ENCODE results near the gene ALG12.

DNA sequence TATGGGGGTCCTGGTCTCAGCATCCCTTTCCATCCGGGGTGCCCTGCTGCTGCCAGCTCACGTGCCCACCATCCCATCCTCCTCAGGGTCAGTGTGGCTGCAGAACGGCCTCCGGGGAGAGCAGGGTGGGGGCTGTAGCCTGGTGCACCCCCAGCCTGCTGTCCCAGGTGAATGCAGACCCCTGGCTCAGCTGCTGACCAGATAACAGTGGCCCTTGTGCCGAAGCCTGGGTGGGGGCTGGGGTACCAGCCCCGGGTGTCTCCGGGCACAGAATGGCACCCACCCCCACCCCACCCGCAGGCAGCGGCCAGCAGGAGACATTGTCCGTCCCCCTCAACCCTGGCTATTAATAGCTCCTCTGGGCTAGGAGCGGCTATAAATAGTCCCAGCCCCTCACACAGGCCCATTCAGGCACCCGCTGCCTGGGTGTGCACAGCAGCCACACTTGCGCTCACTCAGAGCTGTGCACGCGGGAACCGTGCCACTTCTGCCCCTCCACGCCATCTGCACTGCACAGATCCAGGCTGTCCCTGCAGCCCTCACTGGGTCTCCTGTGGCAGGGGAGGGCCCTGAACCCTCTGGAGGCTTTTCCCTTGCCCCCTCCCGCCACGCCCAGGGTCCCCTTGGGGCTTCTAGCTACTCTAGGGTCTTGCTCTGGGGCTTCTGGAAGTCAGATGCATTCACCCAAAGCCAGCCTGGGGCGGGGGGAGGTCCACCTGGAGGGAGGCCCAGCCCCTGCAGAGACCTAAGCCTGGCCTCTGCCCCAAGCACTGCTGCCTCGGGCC is 18.9 kb upstream of the ALG12 start:
- TF ChIP-seq, protein P1, sequence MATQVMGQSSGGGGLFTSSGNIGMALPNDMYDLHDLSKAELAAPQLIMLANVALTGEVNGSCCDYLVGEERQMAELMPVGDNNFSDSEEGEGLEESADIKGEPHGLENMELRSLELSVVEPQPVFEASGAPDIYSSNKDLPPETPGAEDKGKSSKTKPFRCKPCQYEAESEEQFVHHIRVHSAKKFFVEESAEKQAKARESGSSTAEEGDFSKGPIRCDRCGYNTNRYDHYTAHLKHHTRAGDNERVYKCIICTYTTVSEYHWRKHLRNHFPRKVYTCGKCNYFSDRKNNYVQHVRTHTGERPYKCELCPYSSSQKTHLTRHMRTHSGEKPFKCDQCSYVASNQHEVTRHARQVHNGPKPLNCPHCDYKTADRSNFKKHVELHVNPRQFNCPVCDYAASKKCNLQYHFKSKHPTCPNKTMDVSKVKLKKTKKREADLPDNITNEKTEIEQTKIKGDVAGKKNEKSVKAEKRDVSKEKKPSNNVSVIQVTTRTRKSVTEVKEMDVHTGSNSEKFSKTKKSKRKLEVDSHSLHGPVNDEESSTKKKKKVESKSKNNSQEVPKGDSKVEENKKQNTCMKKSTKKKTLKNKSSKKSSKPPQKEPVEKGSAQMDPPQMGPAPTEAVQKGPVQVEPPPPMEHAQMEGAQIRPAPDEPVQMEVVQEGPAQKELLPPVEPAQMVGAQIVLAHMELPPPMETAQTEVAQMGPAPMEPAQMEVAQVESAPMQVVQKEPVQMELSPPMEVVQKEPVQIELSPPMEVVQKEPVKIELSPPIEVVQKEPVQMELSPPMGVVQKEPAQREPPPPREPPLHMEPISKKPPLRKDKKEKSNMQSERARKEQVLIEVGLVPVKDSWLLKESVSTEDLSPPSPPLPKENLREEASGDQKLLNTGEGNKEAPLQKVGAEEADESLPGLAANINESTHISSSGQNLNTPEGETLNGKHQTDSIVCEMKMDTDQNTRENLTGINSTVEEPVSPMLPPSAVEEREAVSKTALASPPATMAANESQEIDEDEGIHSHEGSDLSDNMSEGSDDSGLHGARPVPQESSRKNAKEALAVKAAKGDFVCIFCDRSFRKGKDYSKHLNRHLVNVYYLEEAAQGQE (IDR thresholded peaks at IDR 0.05; ENCODE audit: low read depth), result no peak
- no peak for TF ChIP-seq EGR1 (IDR thresholded peaks at IDR 0.05)
- TF ChIP-seq YY1 (IDR thresholded peaks at IDR 0.05; ENCODE audit: low read depth), result no peak
- TF ChIP-seq TCF12 (IDR thresholded peaks at IDR 0.05; ENCODE audit: low read depth), result no peak
- no peak for TF ChIP-seq EP300 (IDR thresholded peaks at IDR 0.05; ENCODE audit: borderline replicate concordance)
- no peak for TF ChIP-seq RAD21 (IDR thresholded peaks at IDR 0.05; ENCODE audit: low read depth)
- TF ChIP-seq, protein P2, sequence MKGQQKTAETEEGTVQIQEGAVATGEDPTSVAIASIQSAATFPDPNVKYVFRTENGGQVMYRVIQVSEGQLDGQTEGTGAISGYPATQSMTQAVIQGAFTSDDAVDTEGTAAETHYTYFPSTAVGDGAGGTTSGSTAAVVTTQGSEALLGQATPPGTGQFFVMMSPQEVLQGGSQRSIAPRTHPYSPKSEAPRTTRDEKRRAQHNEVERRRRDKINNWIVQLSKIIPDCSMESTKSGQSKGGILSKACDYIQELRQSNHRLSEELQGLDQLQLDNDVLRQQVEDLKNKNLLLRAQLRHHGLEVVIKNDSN (IDR thresholded peaks at IDR 0.05), result no peak
- TF ChIP-seq CEBPB (IDR thresholded peaks at IDR 0.05), result no peak
- no peak for TF ChIP-seq TAF1 (IDR thresholded peaks at IDR 0.05; ENCODE audit: low read depth)
- TF ChIP-seq, protein P3, sequence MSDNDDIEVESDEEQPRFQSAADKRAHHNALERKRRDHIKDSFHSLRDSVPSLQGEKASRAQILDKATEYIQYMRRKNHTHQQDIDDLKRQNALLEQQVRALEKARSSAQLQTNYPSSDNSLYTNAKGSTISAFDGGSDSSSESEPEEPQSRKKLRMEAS (IDR thresholded peaks at IDR 0.05), result no peak

All from Ishikawa (cell line).